ENCODE results near the gene C4orf36.
"Not testable (repeated sequence)": the region's sequence is repeated elsewhere in the genome, so short reads cannot be mapped to it uniquely, and the experiment has no call there.

Gene C4orf36

DNA sequence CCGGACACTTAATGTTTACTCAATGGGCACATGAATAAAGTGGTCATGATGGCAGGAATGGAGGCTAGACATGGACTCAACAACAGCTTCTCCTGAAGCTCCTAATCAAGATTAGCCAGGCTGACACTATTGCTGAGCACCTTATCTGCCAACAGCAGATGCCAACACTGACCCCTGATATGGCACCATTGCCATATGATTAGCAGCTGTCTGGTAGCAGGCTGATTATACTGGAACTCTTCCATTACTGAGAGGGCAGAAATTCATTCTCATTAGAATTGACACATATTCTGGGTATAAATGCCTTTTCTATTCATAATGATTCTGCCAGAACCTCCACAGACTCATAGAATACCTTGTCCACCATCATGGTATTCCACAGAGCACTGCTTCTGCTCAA is 24.2 kb upstream of the C4orf36 start:
- DNase-seq, result no peak

DNA sequence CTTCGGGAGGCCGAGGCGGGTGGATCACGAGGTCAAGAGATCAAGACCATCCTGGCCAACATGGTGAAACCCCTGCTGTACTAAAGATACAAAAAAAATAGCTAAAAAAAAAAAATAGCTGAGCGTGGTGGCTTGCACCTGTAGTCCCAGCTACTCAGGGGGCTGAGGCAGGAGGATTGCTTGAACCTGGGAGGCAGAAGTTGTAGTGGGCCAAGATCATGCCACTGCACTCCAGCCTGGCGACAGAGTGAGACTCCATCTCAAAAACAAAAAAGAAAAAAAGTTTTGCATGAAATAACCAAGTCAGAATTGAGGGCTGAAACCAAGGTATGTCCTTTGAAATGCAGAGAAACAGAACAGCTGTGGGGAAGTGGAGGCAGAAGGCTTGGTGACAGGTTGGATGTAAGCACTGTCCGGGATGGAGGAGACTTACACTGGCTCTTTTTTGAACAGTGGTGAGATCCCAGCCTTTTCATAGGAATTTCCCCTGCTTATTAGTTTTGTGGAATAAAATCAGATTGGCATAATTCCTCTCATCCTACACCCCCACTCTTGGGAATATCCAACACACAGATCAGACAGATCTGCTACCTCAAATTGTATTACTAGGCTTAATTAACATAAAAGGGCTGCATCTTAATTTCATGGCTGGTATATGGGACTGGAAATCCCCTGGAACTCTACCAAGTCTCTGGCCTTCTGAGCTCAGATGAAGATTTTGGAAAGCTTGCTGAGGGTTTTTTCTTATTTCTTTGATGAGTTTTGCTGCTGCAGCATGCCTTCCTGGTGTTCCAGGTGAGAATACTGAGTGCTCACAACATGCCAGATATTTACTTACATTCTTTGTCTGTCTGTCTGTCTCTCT is 18.8 kb upstream of the C4orf36 start:
- DNase-seq, result no peak

DNA sequence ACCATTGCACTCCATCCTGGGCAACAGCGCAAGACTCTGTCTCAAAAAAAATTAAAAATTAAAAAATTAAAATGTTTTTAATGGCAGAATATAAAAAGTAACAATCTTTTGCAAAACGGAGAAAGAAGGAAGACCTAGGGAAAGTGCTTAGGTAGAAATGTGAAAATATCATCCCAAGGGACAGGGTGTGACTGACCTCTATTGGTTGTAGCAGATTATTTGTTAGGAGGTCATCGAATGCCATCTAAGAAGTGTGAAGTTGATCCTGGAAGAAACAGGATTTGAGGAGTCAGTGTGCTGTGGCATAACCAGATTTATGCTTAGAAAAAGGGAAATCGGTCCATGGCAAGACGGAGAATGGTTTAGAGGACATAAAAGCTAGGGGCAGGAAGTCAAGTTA is 18.1 kb upstream of the C4orf36 start:
- DNase-seq, result no peak

DNA sequence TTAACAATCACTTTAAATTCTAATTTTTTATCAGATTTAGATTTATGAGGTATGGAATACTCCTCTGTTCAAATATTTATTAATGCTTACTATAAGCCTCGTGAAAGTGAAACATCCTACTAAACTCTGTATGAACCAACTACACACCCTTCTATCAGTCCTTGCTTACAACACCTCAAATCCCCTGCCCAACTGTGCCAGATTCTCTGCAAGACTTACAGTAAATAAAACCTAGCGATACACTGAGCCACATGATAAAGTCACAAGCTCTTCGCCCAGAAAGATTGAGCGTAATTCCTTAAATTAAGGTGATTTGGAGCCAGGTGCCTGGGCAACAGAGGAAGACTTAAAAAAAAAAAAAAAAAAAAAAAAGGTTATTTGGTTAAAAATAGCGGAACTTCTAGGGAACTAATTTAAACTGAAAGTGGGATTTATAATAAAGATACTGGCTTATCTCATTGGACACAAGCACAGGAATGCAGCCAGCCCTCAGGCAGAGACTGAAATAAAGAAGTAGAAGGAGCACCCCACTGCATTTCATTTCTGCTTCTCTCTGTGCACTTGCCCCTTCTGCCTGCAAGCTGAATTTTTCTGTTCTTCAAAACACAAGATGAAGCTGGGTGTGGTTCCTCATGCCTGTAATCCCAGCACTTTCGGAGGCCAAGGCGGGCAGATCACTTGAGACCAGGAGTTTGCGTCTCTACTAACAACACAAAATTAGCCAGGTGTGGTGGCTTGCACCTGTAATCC is 17.5 kb upstream of the C4orf36 start:
- DNase-seq, result peak; percentile 55

GRCh38 chr4:86908251-86908657 is 16.0 kb upstream of the C4orf36 start:
- DNase-seq, result peak; percentile 83

DNA sequence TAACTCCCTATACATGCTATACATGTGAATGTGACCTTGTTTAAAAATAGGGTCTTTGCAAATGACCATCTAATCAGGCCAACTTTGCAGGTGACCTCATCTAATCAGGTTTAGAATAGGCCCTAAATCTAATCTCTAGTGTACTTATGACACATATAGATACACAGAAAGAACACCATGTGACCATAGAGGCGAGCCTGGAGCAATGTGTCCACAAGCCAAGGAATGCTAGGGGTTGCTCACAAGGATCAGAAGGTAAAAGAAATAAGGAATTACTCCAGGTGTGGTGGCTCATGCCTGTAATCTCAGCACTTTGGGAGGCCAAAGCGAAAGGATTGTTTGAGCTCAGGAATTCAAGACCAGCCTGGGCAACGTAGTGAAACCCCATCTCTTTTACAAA is 9.6 kb upstream of the C4orf36 start:
- DNase-seq, result no peak

DNA sequence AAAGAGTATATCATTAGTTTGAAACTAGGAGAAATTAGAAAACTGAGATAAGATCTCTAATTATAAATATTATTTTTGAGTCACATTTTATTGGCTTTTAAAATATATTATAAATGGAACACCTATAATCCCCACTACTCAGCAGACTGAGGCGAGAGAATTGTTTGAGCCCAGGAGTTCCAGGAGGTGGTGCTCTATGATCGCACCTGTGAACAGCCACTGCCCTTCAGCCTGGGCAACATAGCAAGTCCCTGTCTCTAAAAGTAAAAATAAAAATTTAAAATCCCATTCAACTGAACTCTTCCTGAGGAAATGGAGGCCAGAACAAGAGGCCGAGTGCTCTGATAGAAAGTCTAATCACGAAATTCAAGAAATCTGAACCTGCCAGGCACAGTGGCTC is 6.3 kb upstream of the C4orf36 start:
- DNase-seq, result no peak

GRCh38 chr4:86896596-86896995 is 4.4 kb upstream of the C4orf36 start:
- DNase-seq, result no peak

GRCh38 chr4:86895692-86896488 is 3.7 kb upstream of the C4orf36 start:
- DNase-seq, result peak; percentile 81

- DNase-seq, result peak; percentile 48
Measured at GRCh38 chr4:86894455-86894854, 2.2 kb upstream of the C4orf36 start.

DNA sequence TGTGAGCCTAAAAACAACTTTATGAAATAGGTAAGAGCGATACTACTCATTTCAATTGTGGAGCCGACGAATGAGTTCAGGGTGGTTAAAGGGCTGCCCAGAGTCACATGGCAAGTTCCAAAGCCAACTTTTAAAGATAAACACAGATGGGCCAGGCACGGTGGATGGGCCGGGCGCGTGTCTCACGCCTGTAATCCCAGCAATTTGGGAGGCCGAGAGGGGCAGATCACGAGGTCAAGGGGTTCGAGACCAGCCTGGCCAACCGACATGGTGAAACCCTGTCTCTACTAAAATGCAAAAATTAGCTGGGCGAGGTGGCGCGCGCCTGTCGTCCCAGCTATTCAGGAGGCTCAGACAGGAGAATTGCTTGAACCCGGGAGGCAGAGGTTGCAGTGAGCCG is 914 bp upstream of the C4orf36 start:
- no peak for DNase-seq

DNA sequence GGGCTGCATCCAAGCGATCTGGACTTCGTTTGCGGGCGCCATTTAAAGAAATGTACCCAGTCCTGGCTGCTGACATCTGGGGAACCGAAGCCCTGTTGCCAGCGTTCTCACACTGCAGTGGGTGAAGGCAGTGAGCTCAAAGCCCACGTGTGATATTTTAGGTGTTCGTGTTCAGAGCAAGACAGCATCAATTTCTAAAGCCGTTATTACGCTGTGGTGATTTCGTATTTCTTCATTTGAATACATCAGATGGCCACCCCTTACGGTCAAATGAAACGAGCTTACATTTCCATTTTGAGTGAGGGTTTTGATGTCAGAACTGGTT is 376 bp upstream of the C4orf36 start:
- no peak for DNase-seq

- DNase-seq, result no peak
Measured at GRCh38 chr4:86890790-86891189, 1.4 kb downstream of the C4orf36 start.

- DNase-seq, result no peak
Measured at GRCh38 chr4:86879641-86880040, 12.6 kb downstream of the C4orf36 start.

- DNase-seq, result no peak
Measured at GRCh38 chr4:86878640-86879039, 13.6 kb downstream of the C4orf36 start.

DNA sequence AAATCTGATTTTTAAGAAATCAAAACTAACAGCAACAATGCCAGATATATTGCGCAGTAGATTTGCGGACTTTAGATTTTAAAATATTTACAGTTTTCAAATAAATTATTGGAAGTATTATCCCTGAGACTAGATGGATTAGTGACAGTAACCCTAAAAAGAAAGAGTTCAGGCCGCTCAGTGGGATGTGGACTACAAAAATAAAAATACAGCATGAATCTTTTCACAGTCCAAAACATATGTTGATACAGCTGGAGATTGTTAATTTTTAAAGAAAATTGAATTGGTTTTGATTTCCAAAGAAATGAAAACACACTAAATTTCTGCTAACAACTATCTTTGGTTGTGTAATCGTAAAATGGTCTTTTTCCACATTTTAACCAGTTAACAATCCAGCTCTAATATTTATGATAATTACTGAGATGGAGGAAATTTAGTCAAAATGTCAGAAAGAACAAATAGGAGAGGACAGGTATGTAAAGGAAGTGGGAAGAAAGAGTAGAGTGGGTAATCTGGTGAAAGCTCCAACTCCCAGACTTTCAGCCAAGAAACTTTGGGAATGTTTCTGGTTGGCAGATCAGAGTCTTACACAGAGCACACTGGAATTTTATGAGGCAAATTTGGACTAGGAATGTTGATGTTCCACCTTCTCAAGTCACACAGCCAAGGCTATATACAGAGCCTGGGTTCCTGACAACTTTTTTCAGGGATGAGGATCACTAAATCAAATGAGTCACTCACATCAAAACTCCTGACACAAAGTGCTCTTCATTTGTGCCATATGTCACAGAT is 15.1 kb downstream of the C4orf36 start:
- DNase-seq, result no peak

DNA sequence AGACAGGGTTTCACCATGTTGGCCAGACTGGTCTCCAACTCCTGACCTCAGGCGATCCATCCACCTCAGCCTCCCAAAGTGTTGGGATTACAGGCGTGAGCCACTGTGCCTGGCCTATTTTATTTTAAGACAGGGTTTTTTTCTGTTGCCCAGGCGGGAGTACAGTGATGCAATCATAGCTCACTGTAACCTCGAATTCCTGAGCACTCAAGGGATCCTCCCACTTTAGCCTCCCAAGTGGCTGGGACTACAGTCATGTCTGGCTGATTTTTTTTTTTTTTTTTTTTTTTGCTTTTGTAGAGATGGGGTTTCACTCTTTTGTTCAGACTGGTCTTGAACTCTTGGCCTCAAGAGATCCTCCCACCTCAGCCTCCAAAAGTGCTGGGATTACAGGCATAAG is 16.8 kb downstream of the C4orf36 start:
- DNase-seq, result not testable (repeated sequence)

DNA sequence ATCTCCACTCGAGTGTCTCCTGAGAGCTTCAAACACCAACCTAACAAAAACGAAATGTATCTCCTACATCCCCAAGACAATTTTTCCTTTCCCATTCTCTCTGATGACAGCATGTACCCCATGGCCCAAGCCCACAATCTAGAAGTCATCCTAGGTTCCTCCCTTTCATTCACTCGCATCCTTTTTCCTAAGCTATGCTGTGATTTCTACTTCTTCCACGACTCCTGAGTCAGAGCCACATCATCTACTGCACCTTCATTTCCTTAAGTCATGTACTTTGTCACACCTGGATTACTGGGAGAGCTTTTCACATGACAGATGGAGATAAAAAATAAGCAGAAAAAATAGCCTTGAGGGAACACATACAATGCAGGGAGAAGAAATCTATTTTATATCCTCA is 20.1 kb downstream of the C4orf36 start:
- DNase-seq, result no peak

GRCh38 chr4:86870442-86871069 is 21.7 kb downstream of the C4orf36 start:
- no peak for DNase-seq

DNA sequence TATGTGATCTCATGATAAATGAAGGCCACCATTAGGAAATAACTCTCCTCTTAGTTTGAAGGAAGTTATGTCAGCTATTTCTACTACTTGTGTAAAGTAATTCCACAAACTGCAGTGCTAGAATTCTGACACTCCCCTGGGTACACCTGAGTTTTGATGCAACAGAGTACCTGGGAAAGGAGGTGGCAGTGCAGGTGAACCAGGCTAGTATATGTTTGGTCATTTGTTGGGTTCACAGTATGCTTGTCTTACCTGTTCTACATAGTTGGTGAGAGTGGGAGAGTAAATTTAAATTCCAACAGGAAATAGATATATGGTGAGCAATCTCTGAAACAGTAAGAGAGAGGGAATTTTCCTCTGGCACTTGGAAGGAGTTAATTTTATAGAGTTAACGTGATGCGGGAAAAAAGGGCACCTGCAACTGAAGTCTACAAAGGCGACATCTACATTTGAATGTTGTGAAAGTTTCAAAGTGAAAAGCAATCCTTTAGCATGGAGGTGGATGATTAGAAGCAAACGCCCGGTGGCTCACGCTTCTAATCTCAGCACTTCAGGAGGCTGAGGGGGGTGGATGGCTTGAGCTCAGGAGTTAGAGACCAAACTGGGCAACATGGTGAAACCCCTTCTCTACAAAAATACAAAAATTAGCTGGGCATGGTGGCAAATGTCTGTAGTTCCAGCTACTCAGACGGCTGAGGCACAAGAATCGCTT is 34.7 kb downstream of the C4orf36 start:
- no peak for DNase-seq

GRCh38 chr4:86856896-86857295 is 35.3 kb downstream of the C4orf36 start:
- no peak for DNase-seq

DNA sequence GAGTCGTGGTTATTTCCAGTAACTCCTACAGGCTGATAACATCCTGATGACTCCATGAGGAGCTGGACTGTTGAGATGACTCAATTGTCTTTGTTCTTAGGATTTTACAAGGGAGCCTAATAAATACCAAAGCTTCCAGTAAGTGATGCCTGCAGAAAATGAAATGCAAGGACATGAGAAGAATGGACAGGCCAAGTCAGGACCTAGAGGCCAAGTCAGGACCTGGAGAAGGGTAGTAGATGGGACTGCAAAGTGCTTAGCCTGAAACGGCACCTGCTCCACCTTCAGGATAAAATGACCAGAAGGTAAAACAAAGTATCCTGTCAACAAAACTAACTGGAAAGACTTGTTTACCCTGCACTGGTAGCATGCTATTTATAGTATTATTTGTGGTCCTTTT is 36.6 kb downstream of the C4orf36 start:
- peak; percentile 25 for DNase-seq
